Right atrium auricular region (tissue), 2 donors: Measurements from ENCODE around the gene RNASE13. TPM values are rescaled to one million over a fixed set of nuclear protein-coding genes. Genes with fewer than 3 reads are reported as not detected.
A peak's percentile ranks its signal among the peaks of the same experiment; 100 is the strongest.
"Not testable (repeated sequence)": the region's sequence is repeated elsewhere in the genome, so short reads cannot be mapped to it uniquely, and the experiment has no call there.

Experiments used
- DNase-seq: peaks from one replicate; pipeline ENCODE4 v3.0.0-alpha.2; 2019; ENCODE audit warnings: low spot score
- H3K27ac ChIP-seq, 2 donors: fragments of 200-600 bp; sonication (generic); 1 replicate in 1 of 2; 2 replicates in 1 of 2; pipeline ENCODE4 v1.5.1; 2016 to 2019
- H3K27me3 ChIP-seq, 2 donors: fragments of 200-600 bp; sonication (generic); one replicate each; pipeline versions ENCODE4 v1.5.1 to v1.6.0; 2017 to 2019
- H3K36me3 ChIP-seq: fragments of 200-600 bp; sonication (generic); one replicate; pipeline ENCODE4 v1.5.1; 2016
- H3K4me1 ChIP-seq, 2 donors: fragments of 200-600 bp; sonication (generic); one replicate each; pipeline versions ENCODE4 v1.5.1 to v1.6.0; 2017 to 2019
- H3K4me3 ChIP-seq, 2 donors: fragments of 200-600 bp; sonication (generic); 1 replicate in 1 of 2; 2 replicates in 1 of 2; pipeline ENCODE4 v1.5.1; 2017 to 2019; ENCODE audit warnings: mild to moderate bottlenecking in 1 of 2, moderate library complexity in 1 of 2
- H3K9me3 ChIP-seq, 2 donors: fragments of 200-600 bp; sonication (generic); one replicate each; pipeline ENCODE4 v1.5.1; 2019
- CTCF ChIP-seq, 2 donors: fragments of 200-600 bp; sonication (generic); IDR thresholded peaks; one replicate each; pipeline ENCODE4 v1.5.1; 2019; ENCODE audit warnings: antibody characterized with exemption in 2 of 2
- total RNA-seq, 2 donors: library from RNA; depleted of rRNA; stranded (reverse); fragments of >200 nt; gene quantifications; one replicate each; pipeline ENCODE4 v1.1.0, GENCODE V29; 2016

The RNASE13 gene
- total RNA-seq, 2 donors from 2014 or later, result not detected

- Histone ChIP-seq H3K4me3 (no peak overlapping the region), H3K27me3 (no peaks in the 10 kb centered on the region), H3K36me3 (no peaks in the 10 kb centered on the region), H3K4me1 (peaks cover 0 to 50% of the 10 kb centered on the region in 2 donors), H3K9me3 (no peaks in the 10 kb centered on the region), H3K27ac (no peak overlapping the region)
- TF ChIP-seq CTCF (IDR thresholded peaks at IDR 0.05), result no peak
- no peak for DNase-seq
Measured at GRCh38 chr14:21042918-21043317, 8.3 kb upstream of the RNASE13 start.

- H3K27ac ChIP-seq, result no peak within 1 kb of the TSS
- TF ChIP-seq CTCF (IDR thresholded peaks at IDR 0.05), result no peak
- H3K36me3 ChIP-seq, result no peaks in the 10 kb centered on the region
- H3K4me1 ChIP-seq, result peaks cover 0 to 43% of the 10 kb centered on the region in 2 donors
- H3K27me3 ChIP-seq, result no peaks in the 10 kb centered on the region
- H3K9me3 ChIP-seq, result no peaks in the 10 kb centered on the region
- DNase-seq, result no peak
- H3K4me3 ChIP-seq, result no peak within 1 kb of the TSS
Measured at GRCh38 chr14:21041676-21042433, 7.2 kb upstream of the RNASE13 start, which contains the start of gene RNASE7. Gene RNASE7, plus strand, starts transcription at chr14:21042362. Its CDS starts 631 bp downstream, at chr14:21042993.

GRCh38 chr14:21040941-21041340, 6.3 kb upstream of the RNASE13 start:
- peaks cover 0 to 43% of the 10 kb centered on the region in 2 donors for H3K4me1 ChIP-seq
- H3K4me3 ChIP-seq, result not testable (repeated sequence)

GRCh38 chr14:21040370-21040925, 5.8 kb upstream of the RNASE13 start:
- Histone ChIP-seq H3K27me3 (no peaks in the 10 kb centered on the region), H3K4me1 (peaks cover 0 to 43% of the 10 kb centered on the region in 2 donors), H3K36me3 (no peaks in the 10 kb centered on the region), H3K27ac (no peak overlapping the region), H3K9me3 (no peaks in the 10 kb centered on the region), H3K4me3 (no peak overlapping the region)
- no peak for DNase-seq
- TF ChIP-seq CTCF (IDR thresholded peaks at IDR 0.05), result no peak

More at GRCh38 chr14:21040941-21041340, 6.3 kb upstream of the RNASE13 start:
- H3K27ac ChIP-seq, DNase-seq, H3K9me3 ChIP-seq, H3K27me3 ChIP-seq, H3K36me3 ChIP-seq: not testable (repeated sequence)

- H3K36me3 ChIP-seq, result no peaks in the 10 kb centered on the region
- TF ChIP-seq CTCF (IDR thresholded peaks at IDR 0.05), result peak; percentile 46 to 83
- no peak overlapping the region for H3K4me3 ChIP-seq
- H3K4me1 ChIP-seq, result peaks cover 0 to 43% of the 10 kb centered on the region in 2 donors
- no peaks in the 10 kb centered on the region for H3K27me3 ChIP-seq
- no peaks in the 10 kb centered on the region for H3K9me3 ChIP-seq
- DNase-seq, result no peak
- peak overlapping the region; percentile 67 to 80 for H3K27ac ChIP-seq
Measured at GRCh38 chr14:21039585-21040369, 5.2 kb upstream of the RNASE13 start.
